H1 (cell line): ENCODE measurements around the gene KIAA1328. TPM values are rescaled to one million over a fixed set of nuclear protein-coding genes. Genes with fewer than 3 reads are reported as not detected.

Source experiments
- CTCF ChIA-PET: fragments of 300-600 bp; sonication (Branson Sonifier 250); formaldehyde crosslinking; loops from one replicate; lab custom pipeline; 2021; ENCODE audit not compliant: partially characterized antibody; lab: Charles Lee
- POLR2A ChIA-PET: fragments of 300-600 bp; sonication (Branson Sonifier 250); formaldehyde crosslinking; loops from one replicate; lab custom pipeline; 2021; ENCODE audit warnings: inconsistent platforms; ENCODE audit not compliant: partially characterized antibody; lab: Charles Lee
- DNase-seq, 2 experiments: peaks; one replicate each; pipeline versions ENCODE4 v3.0.0 to v3.0.0-alpha.2; 2010 to 2022; ENCODE audit warnings: low spot score in 2 of 2, low read depth in 1 of 2, mixed read lengths in 1 of 2
- FAIRE-seq: peaks from 2 replicates; lab custom pipeline; 2011; peaks lifted over from hg19 to GRCh38; lab: Jason Lieb, UNC
- H2AFZ ChIP-seq: 2 replicates; pipeline ENCODE4 v1.8.1; 2012; ENCODE audit warnings: low read length, inconsistent platforms
- H2AK5ac ChIP-seq: 2 replicates; pipeline ENCODE4 v1.6.1; 2013; ENCODE audit warnings: low read depth, low read length
- H2BK120ac ChIP-seq: replicated peaks from 2 replicates; pipeline ENCODE3; 2013; ENCODE audit warnings: low read depth, low read length, inconsistent platforms
- H2BK12ac ChIP-seq: 2 replicates; pipeline ENCODE4 v1.6.1; 2013; ENCODE audit warnings: low read depth, low read length
- H2BK15ac ChIP-seq: 2 replicates; pipeline ENCODE4 v1.6.1; 2013; ENCODE audit warnings: low read length
- H2BK20ac ChIP-seq: 2 replicates; pipeline ENCODE4 v1.6.1; 2013; ENCODE audit warnings: low read length
- H2BK5ac ChIP-seq: 2 replicates; pipeline ENCODE4 v1.6.1; 2013; ENCODE audit warnings: low read depth, low read length
- H3K14ac ChIP-seq: 2 replicates; pipeline ENCODE4 v1.6.1; 2013; ENCODE audit warnings: inconsistent platforms; ENCODE audit not compliant: insufficient read length
- H3K18ac ChIP-seq: 2 replicates; pipeline ENCODE4 v1.6.1; 2013; ENCODE audit warnings: low read length; ENCODE audit errors: extremely low read depth
- H3K23ac ChIP-seq: 2 replicates; pipeline ENCODE4 v1.6.1; 2013; ENCODE audit warnings: inconsistent platforms; ENCODE audit not compliant: insufficient read length
- H3K23me2 ChIP-seq: 2 replicates; pipeline ENCODE4 v1.6.1; 2013; ENCODE audit warnings: low read depth, low read length
- H3K27ac ChIP-seq: 2 replicates; pipeline ENCODE4 v1.6.1; 2011; ENCODE audit warnings: low read depth, low read length, inconsistent platforms
- H3K27me3 ChIP-seq, 4 experiments: replicated peaks in 1 of 4; 1 replicate in 1 of 4; 2 replicates in 3 of 4; pipeline versions ENCODE4 v1.6.1 to v1.8.1; 2011 to 2013; ENCODE audit warnings: low read length in 3 of 4, mild to moderate bottlenecking in 3 of 4, inconsistent platforms in 2 of 4, mixed read lengths in 2 of 4, moderate library complexity in 1 of 4; ENCODE audit not compliant: control insufficient read depth in 3 of 4, insufficient read depth in 3 of 4; ENCODE audit errors: extremely low read depth in 1 of 4
- H3K36me3 ChIP-seq, 4 experiments: 2 replicates each; pipeline versions ENCODE4 v1.6.1 to v1.8.1; 2011 to 2013; ENCODE audit warnings: mild to moderate bottlenecking in 4 of 4, low read length in 3 of 4, moderate library complexity in 2 of 4, control low read depth in 1 of 4, inconsistent platforms in 1 of 4; ENCODE audit not compliant: insufficient read depth in 4 of 4, control insufficient read depth in 2 of 4
- H3K4ac ChIP-seq: replicated peaks from 2 replicates; pipeline ENCODE3; 2013; ENCODE audit warnings: low read length, low read depth, mixed read lengths, inconsistent platforms; ENCODE audit not compliant: insufficient read length
- H3K4me1 ChIP-seq, 4 experiments: replicated peaks in 1 of 4; 1 replicate in 1 of 4; 2 replicates in 3 of 4; pipeline versions ENCODE4 v1.6.1 to v1.8.1; 2011 to 2013; ENCODE audit warnings: low read length in 3 of 4, inconsistent platforms in 2 of 4, mixed read lengths in 1 of 4; ENCODE audit not compliant: insufficient read depth in 4 of 4, control insufficient read depth in 3 of 4
- H3K4me2 ChIP-seq, 2 experiments: 2 replicates each; pipeline versions ENCODE4 v1.6.1 to v1.8.1; 2011 to 2013; ENCODE audit warnings: low read depth in 2 of 2, low read length in 2 of 2, control low read depth in 1 of 2, inconsistent platforms in 1 of 2, mild to moderate bottlenecking in 1 of 2; ENCODE audit not compliant: insufficient read depth in 1 of 2
- H3K4me3 ChIP-seq, 4 experiments: fragments of 200-600, 300-600 bp in 1 of 4; sonication (generic), shearing (Covaris generic), sonication (Bioruptor Twin) in 1 of 4; 2 replicates each; pipeline versions ENCODE4 v1.5.1 to v1.8.1; 2011 to 2016; ENCODE audit warnings: low read length in 4 of 4, low read depth in 3 of 4, control low read depth in 2 of 4, inconsistent platforms in 2 of 4, mild to moderate bottlenecking in 2 of 4, mixed read lengths in 1 of 4, moderate library complexity in 1 of 4; ENCODE audit not compliant: insufficient read depth in 2 of 4; ENCODE audit errors: extremely low read depth in 1 of 4
- H3K56ac ChIP-seq: replicated peaks from 2 replicates; pipeline ENCODE3; 2013; ENCODE audit warnings: low read depth, mild to moderate bottlenecking, mixed read lengths, low read length, inconsistent platforms; ENCODE audit not compliant: insufficient read length
- H3K79me1 ChIP-seq: 2 replicates; pipeline ENCODE4 v1.6.1; 2013; ENCODE audit warnings: low read depth, low read length, control low read depth
- H3K79me2 ChIP-seq, 2 experiments: 2 replicates each; pipeline versions ENCODE4 v1.6.1 to v1.8.1; 2012 to 2013; ENCODE audit warnings: low read length in 2 of 2, mild to moderate bottlenecking in 2 of 2, inconsistent platforms in 1 of 2; ENCODE audit not compliant: insufficient read depth in 2 of 2, control insufficient read depth in 1 of 2
- H3K9ac ChIP-seq, 4 experiments: replicated peaks in 1 of 4; 1 replicate in 1 of 4; 2 replicates in 3 of 4; pipeline versions ENCODE4 v1.6.1 to v1.8.1; 2011 to 2013; ENCODE audit warnings: low read depth in 3 of 4, low read length in 3 of 4, control low read depth in 2 of 4, mild to moderate bottlenecking in 2 of 4, moderate library complexity in 2 of 4, inconsistent platforms in 1 of 4; ENCODE audit errors: extremely low read depth in 1 of 4
- H3K9me3 ChIP-seq, 2 experiments: 2 replicates each; pipeline versions ENCODE4 v1.6.1 to v1.8.1; 2012 to 2013; ENCODE audit warnings: mild to moderate bottlenecking in 2 of 2, moderate library complexity in 2 of 2, control low read depth in 1 of 2, inconsistent platforms in 1 of 2, low read depth in 1 of 2, low read length in 1 of 2, mixed read lengths in 1 of 2; ENCODE audit not compliant: insufficient read depth in 2 of 2
- H4K20me1 ChIP-seq, 2 experiments: replicated peaks in 1 of 2; 2 replicates each; pipeline versions ENCODE3 to v1.8.1; 2011 to 2013; ENCODE audit warnings: inconsistent platforms in 2 of 2, low read length in 2 of 2, mild to moderate bottlenecking in 1 of 2; ENCODE audit not compliant: insufficient read depth in 2 of 2, control insufficient read depth in 1 of 2
- H4K5ac ChIP-seq: 2 replicates; pipeline ENCODE4 v1.6.1; 2013; ENCODE audit warnings: low read length, low read depth, mixed read lengths, inconsistent platforms; ENCODE audit not compliant: insufficient read length
- H4K8ac ChIP-seq: 2 replicates; pipeline ENCODE4 v1.8.0; 2013; ENCODE audit warnings: mild to moderate bottlenecking, moderate library complexity, low read length, inconsistent platforms; ENCODE audit not compliant: insufficient read depth; ENCODE audit errors: extremely low read depth
- H4K91ac ChIP-seq: replicated peaks from 2 replicates; pipeline ENCODE3; 2013; ENCODE audit warnings: low read length, mixed read lengths, inconsistent platforms; ENCODE audit not compliant: insufficient read length
- BACH1 ChIP-seq: IDR thresholded peaks from 2 replicates; pipeline ENCODE4 v1.6.1; 2012; ENCODE audit warnings: low read length, improper control_type of control experiment
- BCL11A ChIP-seq, 2 experiments: IDR thresholded peaks; one replicate each; pipeline ENCODE4 v1.6.1; 2011; ENCODE audit warnings: low read depth in 2 of 2, low read length in 2 of 2, mild to moderate bottlenecking in 2 of 2
- CBX5 ChIP-seq: fragments of 300-800, 300-1000 bp; sonication (generic); IDR thresholded peaks from 2 replicates; pipeline ENCODE4 v1.7.1; 2016; ENCODE audit warnings: antibody characterized with exemption, low read length, low read depth
- CREB1 ChIP-seq: IDR thresholded peaks from 2 replicates; pipeline ENCODE4 v1.6.1; 2012; ENCODE audit warnings: inconsistent platforms
- JUN ChIP-seq: IDR thresholded peaks from 2 replicates; pipeline ENCODE4 v1.6.1; 2011; ENCODE audit warnings: low read depth, mild to moderate bottlenecking, improper control_type of control experiment, low read length
- KDM5A ChIP-seq: fragments of 200-600 bp; IDR thresholded peaks from 2 replicates; pipeline ENCODE4 v1.7.1; 2012; ENCODE audit warnings: mild to moderate bottlenecking, low read length, inconsistent platforms, mixed read lengths
- RXRA ChIP-seq: IDR thresholded peaks from 2 replicates; pipeline ENCODE4 v1.6.1; 2011; ENCODE audit warnings: low read depth, mild to moderate bottlenecking, low read length, moderate library complexity; ENCODE audit not compliant: insufficient read depth
- SIN3A ChIP-seq, 2 experiments: IDR thresholded peaks in 1 of 2; conservative IDR thresholded peaks in 1 of 2; 2 replicates each; pipeline ENCODE4 v1.6.1; 2011 to 2012; ENCODE audit warnings: low read length in 2 of 2, improper control_type of control experiment in 1 of 2, low read depth in 1 of 2, mild to moderate bottlenecking in 1 of 2
- YY1 ChIP-seq: IDR thresholded peaks from 2 replicates; pipeline ENCODE4 v1.6.1; 2011; ENCODE audit warnings: low read depth, mild to moderate bottlenecking, low read length
- polyA plus RNA-seq, 7 experiments: library from polyadenylated mRNA; depleted of rRNA in 3 of 7; stranded (reverse) in 5 of 7; unstranded in 2 of 7; fragments of >200 nt in 5 of 7; fragments of 200-250 nt in 2 of 7; gene quantifications; 1 replicate in 5 of 7; 2 replicates in 1 of 7; 4 replicates in 1 of 7; pipeline versions ENCODE4 v1.2.1 to v1.2.3, GENCODE V29; 2011 to 2013; ENCODE audit warnings: missing spikeins in 2 of 7, mixed read lengths in 2 of 7
- total RNA-seq: library from RNA; stranded (reverse); fragmentation: NEBNext Ultra II Directional; extraction: Animal tissue kit (Norgen Biotek cat#: 25700); gene quantifications from 2 replicates; pipeline ENCODE4 v1.2.1, GENCODE V29; 2021
- TF ChIP-seq, protein P1 (sequence below): IDR thresholded peaks from 2 replicates; pipeline ENCODE4 v1.6.1; 2011; ENCODE audit warnings: low read depth, mild to moderate bottlenecking, low read length; ENCODE audit not compliant: insufficient read depth

Gene KIAA1328
- total and polyA plus RNA-seq, 2 of the 8 experiments (the other 6 are each of a cell fraction or from before 2014, with no cell fraction given): 2.6 to 5.7 TPM

DNA sequence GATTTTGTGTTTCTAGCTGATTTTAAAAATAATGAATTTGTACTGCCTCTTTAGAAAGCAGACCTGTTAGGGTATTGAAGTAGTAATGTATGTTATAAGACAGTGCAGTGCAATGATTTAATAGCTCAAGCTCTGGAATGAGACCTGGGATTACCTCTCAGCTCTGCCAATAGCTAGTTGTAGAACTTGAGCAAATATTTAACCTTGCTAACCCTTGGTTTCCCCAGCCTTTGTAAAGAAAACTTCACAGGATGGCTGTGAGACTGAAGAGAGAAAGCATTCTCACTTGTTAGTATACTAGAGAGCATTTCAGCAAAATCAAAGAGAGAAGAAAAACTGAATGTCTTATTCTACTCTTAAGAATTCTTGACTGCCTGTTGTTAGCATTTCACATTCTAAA lies 293.9 kb downstream of the KIAA1328 start:
- no peak overlapping the region for H4K5ac ChIP-seq
- H2BK120ac ChIP-seq: no peak overlapping the region
- no peak overlapping the region for H3K27ac ChIP-seq
- no peak overlapping the region for H4K8ac ChIP-seq
- TF ChIP-seq BCL11A (IDR thresholded peaks at IDR 0.05; ENCODE audit: low read depth in 2 of 2, low read length in 2 of 2): no peak
- no peak for TF ChIP-seq BACH1
- no peak for TF ChIP-seq KDM5A
- TF ChIP-seq, protein P1, sequence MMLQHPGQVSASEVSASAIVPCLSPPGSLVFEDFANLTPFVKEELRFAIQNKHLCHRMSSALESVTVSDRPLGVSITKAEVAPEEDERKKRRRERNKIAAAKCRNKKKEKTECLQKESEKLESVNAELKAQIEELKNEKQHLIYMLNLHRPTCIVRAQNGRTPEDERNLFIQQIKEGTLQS: no peak
- TF ChIP-seq CBX5: no peak
- TF ChIP-seq JUN: no peak
- no peak for TF ChIP-seq SIN3A (conservative IDR thresholded peaks at IDR 0.05 in 1 of 2, IDR thresholded peaks at IDR 0.05 in 1 of 2; ENCODE audit: low read depth in 1 of 2, low read length in 2 of 2)
- TF ChIP-seq RXRA: no peak
- no peak for TF ChIP-seq CREB1
- no peak for TF ChIP-seq YY1
- TF ChIP-seq, all 59 proteins: peak for 0
- H4K20me1 ChIP-seq: no peaks in the 10 kb centered on the region
- no peak overlapping the region for H3K14ac ChIP-seq
- no peak overlapping the region for H3K23ac ChIP-seq
- H2AFZ ChIP-seq: no peak overlapping the region
- H3K9me3 ChIP-seq: no peaks in the 10 kb centered on the region
- no peak overlapping the region for H2AK5ac ChIP-seq
- DNase-seq: no peak
- ChIA-PET CTCF (interaction anchor here (1.1 kb wide), 1 partner anchor 15 kb away, joined by 5 read pairs; no protein-coding TSS in a partner anchor), POLR2A (no interaction called here)
- H3K4me2 ChIP-seq: no peak overlapping the region
- H3K23me2 ChIP-seq: no peaks in the 10 kb centered on the region
- H2BK5ac ChIP-seq: no peak overlapping the region
- H3K27me3 ChIP-seq: no peaks in the 10 kb centered on the region
- no peak overlapping the region for H3K9ac ChIP-seq
- H3K79me2 ChIP-seq: no peaks in the 10 kb centered on the region
- H2BK15ac ChIP-seq: no peak overlapping the region
- no peak for FAIRE-seq
- no peak overlapping the region for H2BK20ac ChIP-seq
- no peak overlapping the region for H3K18ac ChIP-seq
- no peaks in the 10 kb centered on the region for H3K4me1 ChIP-seq
- no peak overlapping the region for H4K91ac ChIP-seq
- H2BK12ac ChIP-seq: no peak overlapping the region
- H3K4ac ChIP-seq: no peak overlapping the region
- no peak overlapping the region for H3K4me3 ChIP-seq
- H3K36me3 ChIP-seq: no peaks in the 10 kb centered on the region
- no peaks in the 10 kb centered on the region for H3K79me1 ChIP-seq
- H3K56ac ChIP-seq: no peak overlapping the region
